AG09319 (cell line): ENCODE data around the gene TNFRSF4.
A peak's percentile ranks its signal among the peaks of the same experiment; 100 is the strongest.

Experiments used
- DNase-seq: peaks from one replicate; pipeline ENCODE4 v3.0.0-alpha.2; 2010; ENCODE audit warnings: low read depth; ENCODE audit errors: extremely low read depth
- TF ChIP-seq, protein P1 (sequence below): IDR thresholded peaks from 2 replicates; pipeline ENCODE4 v1.5.1; 2011; ENCODE audit warnings: low read depth, mild to moderate bottlenecking, inconsistent platforms, low read length, moderate library complexity

The TNFRSF4 gene

DNA sequence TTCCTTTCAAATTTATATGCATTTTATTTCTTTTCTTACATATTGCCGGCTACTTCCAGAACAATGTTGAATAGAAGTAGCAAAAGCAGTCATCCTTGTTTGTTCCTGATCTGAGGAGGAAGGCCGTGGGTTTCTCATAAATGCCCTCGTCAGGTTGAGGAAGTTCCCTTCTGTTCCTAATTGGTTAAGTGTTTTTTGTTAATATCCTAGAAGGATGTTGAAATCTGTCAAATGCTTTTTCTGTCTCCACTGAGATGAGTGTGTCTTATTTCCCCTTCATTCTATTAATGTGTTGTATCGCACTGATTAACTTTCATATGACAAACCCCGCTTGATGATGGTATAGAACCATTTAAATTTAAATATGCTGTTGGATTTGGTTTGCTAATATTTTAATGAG is 24.8 kb downstream of the TNFRSF4 start:
- DNase-seq: no peak
- TF ChIP-seq, protein P1, sequence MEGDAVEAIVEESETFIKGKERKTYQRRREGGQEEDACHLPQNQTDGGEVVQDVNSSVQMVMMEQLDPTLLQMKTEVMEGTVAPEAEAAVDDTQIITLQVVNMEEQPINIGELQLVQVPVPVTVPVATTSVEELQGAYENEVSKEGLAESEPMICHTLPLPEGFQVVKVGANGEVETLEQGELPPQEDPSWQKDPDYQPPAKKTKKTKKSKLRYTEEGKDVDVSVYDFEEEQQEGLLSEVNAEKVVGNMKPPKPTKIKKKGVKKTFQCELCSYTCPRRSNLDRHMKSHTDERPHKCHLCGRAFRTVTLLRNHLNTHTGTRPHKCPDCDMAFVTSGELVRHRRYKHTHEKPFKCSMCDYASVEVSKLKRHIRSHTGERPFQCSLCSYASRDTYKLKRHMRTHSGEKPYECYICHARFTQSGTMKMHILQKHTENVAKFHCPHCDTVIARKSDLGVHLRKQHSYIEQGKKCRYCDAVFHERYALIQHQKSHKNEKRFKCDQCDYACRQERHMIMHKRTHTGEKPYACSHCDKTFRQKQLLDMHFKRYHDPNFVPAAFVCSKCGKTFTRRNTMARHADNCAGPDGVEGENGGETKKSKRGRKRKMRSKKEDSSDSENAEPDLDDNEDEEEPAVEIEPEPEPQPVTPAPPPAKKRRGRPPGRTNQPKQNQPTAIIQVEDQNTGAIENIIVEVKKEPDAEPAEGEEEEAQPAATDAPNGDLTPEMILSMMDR: no peak

GRCh38 chr1:1187938-1188337 is 26.0 kb downstream of the TNFRSF4 start:
- TF ChIP-seq, protein P1: no peak
- peak; percentile 70 for DNase-seq

DNA sequence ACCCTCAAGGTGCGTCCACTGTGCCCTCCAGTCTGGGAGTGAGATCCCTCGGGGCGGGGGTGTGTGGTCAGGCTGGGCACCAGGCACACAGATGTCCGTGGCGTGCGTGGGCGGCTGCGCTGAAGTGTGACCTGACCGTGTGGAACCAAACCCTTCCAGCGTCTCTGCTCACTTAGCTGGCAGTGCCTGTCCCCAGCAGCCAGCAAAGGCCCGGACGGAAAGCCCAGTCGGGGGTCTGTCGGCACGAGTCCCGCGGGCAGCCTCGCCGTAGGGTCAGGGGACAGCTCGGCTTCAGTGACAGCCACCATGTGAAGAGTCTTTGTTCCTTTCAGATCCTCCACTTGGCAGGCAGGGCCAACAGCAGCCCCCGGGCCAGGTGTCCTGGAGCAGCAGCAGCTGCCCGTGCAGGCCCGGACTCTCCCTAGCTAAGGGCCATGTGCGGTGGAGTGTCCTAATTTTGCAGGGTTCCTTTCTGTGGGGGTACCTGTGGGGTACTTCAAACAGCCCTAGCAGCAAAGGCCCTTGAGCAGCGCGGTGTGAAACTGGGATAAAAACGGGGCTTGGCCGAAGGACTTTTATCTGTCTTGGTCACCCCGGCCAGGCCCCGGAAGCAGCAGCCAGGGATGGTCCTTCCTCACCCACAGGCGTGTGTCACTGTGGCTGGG is 28.7 kb downstream of the TNFRSF4 start:
- no peak for DNase-seq
- TF ChIP-seq, protein P1: no peak

- TF ChIP-seq, protein P1: no peak
- DNase-seq: no peak
These were observed 29.8 kb downstream of the TNFRSF4 start for GRCh38 chr1:1183833-1184775.

GRCh38 chr1:1183221-1183747 is 30.7 kb downstream of the TNFRSF4 start:
- TF ChIP-seq, protein P1: no peak

DNA sequence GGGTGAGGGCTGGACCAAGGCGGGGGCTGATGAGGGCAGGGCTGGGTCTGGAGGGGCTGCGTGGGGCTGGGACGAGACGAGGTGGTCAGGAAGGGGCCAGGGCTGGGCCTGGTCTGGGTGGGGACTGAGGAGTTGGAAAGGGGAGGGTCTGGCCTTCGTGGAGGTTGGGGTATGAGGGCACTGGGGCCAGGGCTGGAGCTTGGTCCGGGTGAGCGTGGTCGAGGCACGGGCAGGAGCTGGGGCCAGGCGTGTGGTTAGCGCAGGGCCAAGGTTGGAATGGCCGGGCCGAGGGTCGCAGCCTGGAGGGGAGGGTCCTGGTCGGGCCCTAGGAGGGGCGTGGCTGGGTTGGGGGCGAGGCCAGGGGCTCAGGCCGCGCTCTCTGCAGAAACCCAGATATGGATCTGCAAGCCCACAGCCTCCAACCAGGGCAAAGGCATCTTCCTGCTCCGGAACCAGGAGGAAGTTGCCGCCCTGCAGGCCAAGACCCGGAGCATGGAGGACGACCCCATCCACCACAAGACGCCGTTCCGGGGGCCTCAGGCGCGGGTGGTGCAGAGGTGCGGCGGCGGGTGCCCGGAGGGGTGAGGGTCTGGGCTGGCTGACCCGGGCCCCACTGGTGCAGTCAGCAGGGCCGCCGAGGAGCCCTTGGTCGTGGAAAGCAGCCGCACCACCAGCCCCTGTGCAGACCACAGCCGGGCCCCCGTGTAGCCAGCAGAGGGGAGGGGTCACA is 31.3 kb downstream of the TNFRSF4 start:
- no peak for DNase-seq

More at GRCh38 chr1:1183221-1183747, 30.7 kb downstream of the TNFRSF4 start:
- no peak for DNase-seq

More for the DNA sequence above, 31.3 kb downstream of the TNFRSF4 start:
- TF ChIP-seq, protein P1: no peak
